CD14-positive monocyte (primary cell): ENCODE measurements around the gene GNG13. TPM values are rescaled to one million over a fixed set of nuclear protein-coding genes. Genes with fewer than 3 reads are reported as not detected.

Experiments used
- DNase-seq, 3 donors: peaks; one replicate each; pipeline ENCODE4 v3.0.0-alpha.2; 2011 to 2022
- H2AFZ ChIP-seq: 2 replicates; pipeline ENCODE4 v1.6.0; 2012; ENCODE audit warnings: mild to moderate bottlenecking, low read depth, low read length, inconsistent platforms; ENCODE audit not compliant: insufficient read depth, poor library complexity, severe bottlenecking
- H3K27ac ChIP-seq, 2 donors: 1 replicate in 1 of 2; 2 replicates in 1 of 2; pipeline ENCODE4 v1.5.1; 2012 to 2013; ENCODE audit warnings: low read length in 2 of 2, control low read depth in 1 of 2, inconsistent platforms in 1 of 2, low read depth in 1 of 2, mild to moderate bottlenecking in 1 of 2
- H3K27me3 ChIP-seq, 2 donors: one replicate each; pipeline versions ENCODE4 v1.6.0 to v1.6.1; 2011 to 2013; ENCODE audit warnings: low read length in 2 of 2; ENCODE audit not compliant: control insufficient read depth in 2 of 2, insufficient read depth in 2 of 2
- H3K36me3 ChIP-seq, 2 donors: replicated peaks in 1 of 2; 1 replicate in 1 of 2; 2 replicates in 1 of 2; pipeline versions ENCODE4 v1.5.1 to v1.6.1; 2012 to 2013; ENCODE audit warnings: low read length in 2 of 2, control low read depth in 1 of 2, inconsistent platforms in 1 of 2, mild to moderate bottlenecking in 1 of 2; ENCODE audit not compliant: insufficient read depth in 2 of 2, control insufficient read depth in 1 of 2
- H3K4me1 ChIP-seq, 2 donors: 1 replicate in 1 of 2; 2 replicates in 1 of 2; pipeline versions ENCODE4 v1.5.1 to v1.6.1; 2012 to 2013; ENCODE audit warnings: low read length in 2 of 2, control low read depth in 1 of 2, inconsistent platforms in 1 of 2, mild to moderate bottlenecking in 1 of 2, moderate library complexity in 1 of 2; ENCODE audit not compliant: insufficient read depth in 2 of 2, control insufficient read depth in 1 of 2
- H3K4me2 ChIP-seq: replicated peaks from 2 replicates; pipeline ENCODE3; 2012; ENCODE audit warnings: low read length, moderate library complexity, mild to moderate bottlenecking; ENCODE audit not compliant: poor library complexity, severe bottlenecking; ENCODE audit errors: extremely low read depth
- H3K4me3 ChIP-seq, 3 experiments: fragments of 200-600 bp in 1 of 3; sonication (generic) in 1 of 3; replicated peaks in 1 of 3; 1 replicate in 2 of 3; 2 replicates in 1 of 3; pipeline ENCODE4 v1.5.1; 2011 to 2013; ENCODE audit warnings: low read length in 3 of 3, mild to moderate bottlenecking in 3 of 3, control low read depth in 2 of 3, low read depth in 2 of 3, inconsistent platforms in 1 of 3, moderate library complexity in 1 of 3
- H3K79me2 ChIP-seq: 2 replicates; pipeline ENCODE4 v1.6.0; 2012; ENCODE audit warnings: mild to moderate bottlenecking, control low read depth, inconsistent platforms, low read length, moderate library complexity; ENCODE audit not compliant: insufficient read depth
- H3K9ac ChIP-seq: 2 replicates; pipeline ENCODE4 v1.6.0; 2017; ENCODE audit warnings: low read length, mild to moderate bottlenecking; ENCODE audit not compliant: insufficient read depth, poor library complexity, severe bottlenecking
- H3K9me3 ChIP-seq, 2 donors: replicated peaks in 1 of 2; 1 replicate in 1 of 2; 2 replicates in 1 of 2; pipeline versions ENCODE4 v1.5.1 to v1.6.1; 2012 to 2013; ENCODE audit warnings: low read length in 2 of 2, control low read depth in 1 of 2; ENCODE audit not compliant: control insufficient read depth in 1 of 2, insufficient read depth in 1 of 2
- H4K20me1 ChIP-seq: 2 replicates; pipeline ENCODE4 v1.6.0; 2012; ENCODE audit warnings: mild to moderate bottlenecking, low read length, control low read depth, moderate library complexity; ENCODE audit not compliant: insufficient read depth
- H3K27ac Mint-ChIP-seq, 7 donors: one replicate each; pipeline ENCODE4 v1.8.0; 2020; ENCODE audit warnings: mild to moderate bottlenecking in 7 of 7, mixed read lengths in 7 of 7, moderate library complexity in 6 of 7, inconsistent platforms in 2 of 7
- H3K27me3 Mint-ChIP-seq, 3 donors: one replicate each; pipeline ENCODE4 v1.8.0; 2021 to 2022; ENCODE audit warnings: low read depth in 3 of 3, mild to moderate bottlenecking in 3 of 3, mixed read lengths in 3 of 3, moderate library complexity in 3 of 3, inconsistent platforms in 1 of 3
- H3K36me3 Mint-ChIP-seq, 2 donors: one replicate each; pipeline ENCODE4 v1.8.0; 2020; ENCODE audit warnings: mixed read lengths in 2 of 2, inconsistent platforms in 1 of 2, mild to moderate bottlenecking in 1 of 2
- H3K4me1 Mint-ChIP-seq: one replicate; pipeline ENCODE4 v1.8.0; 2020; ENCODE audit warnings: mild to moderate bottlenecking, mixed read lengths
- H3K4me3 Mint-ChIP-seq, 2 donors: one replicate each; pipeline ENCODE4 v1.8.0; 2020; ENCODE audit warnings: mild to moderate bottlenecking in 2 of 2, mixed read lengths in 2 of 2, moderate library complexity in 1 of 2
- H3K9me3 Mint-ChIP-seq, 7 donors: one replicate each; pipeline ENCODE4 v1.8.0; 2020 to 2022; ENCODE audit warnings: mixed read lengths in 7 of 7, mild to moderate bottlenecking in 6 of 7, moderate library complexity in 6 of 7, inconsistent platforms in 2 of 7
- CTCF ChIP-seq: fragments of 200-600 bp; IDR thresholded peaks from one replicate; pipeline ENCODE4 v1.8.0; 2022; ENCODE audit warnings: antibody characterized with exemption, mild to moderate bottlenecking
- WGBS: methylation state at CpG from one replicate; pipeline ENCODE4 v1.1.5; 2013; ENCODE audit warnings: missing lambda C conversion rate; ENCODE audit not compliant: insufficient coverage; 5-methylcytosine and 5-hydroxymethylcytosine counted together
- intact Hi-C, 2 donors: fragments of 100-400 bp; cut with micrococcal nuclease; formaldehyde crosslinking; loops; one replicate each; pipeline versions ENCODE4 v1.15.0 to v1.15.1; 2023
- polyA plus RNA-seq, 3 donors: library from polyadenylated mRNA; depleted of rRNA in 1 of 3; unstranded in 2 of 3; stranded (reverse) in 1 of 3; fragments of 300-500 nt in 2 of 3; fragments of >200 nt in 1 of 3; fragmentation: Illumina TruSeq in 2 of 3; gene quantifications; 1 replicate in 2 of 3; 2 replicates in 1 of 3; pipeline ENCODE4 v1.2.3, GENCODE V29; 2012 to 2021

GNG13 gene
- polyA plus RNA-seq, 3 donors: not detected

GRCh38 chr16:784431-784830 lies 16.1 kb downstream of the GNG13 start:
- H3K27ac Mint-ChIP-seq: no peak overlapping the region

GRCh38 chr16:783404-784161 lies 17.0 kb downstream of the GNG13 start:
- Histone ChIP-seq H3K9me3 (no peaks in the 10 kb centered on the region), H4K20me1 (peaks cover 38% of the 10 kb centered on the region), H3K27me3 (no peaks in the 10 kb centered on the region), H3K4me2 (no peak overlapping the region), H3K36me3 (peaks cover 7 to 13% of the 10 kb centered on the region in 2 donors), H3K79me2 (peaks cover 15% of the 10 kb centered on the region), H3K27ac (no peak overlapping the region), H3K4me3 (no peak overlapping the region), H3K4me1 (peaks cover 13 to 20% of the 10 kb centered on the region in 2 donors), H2AFZ (no peak overlapping the region), H3K9ac (no peak overlapping the region)
- no peak for TF ChIP-seq CTCF
- H3K27ac Mint-ChIP-seq: no peak overlapping the region
- no peak overlapping the region for H3K4me3 Mint-ChIP-seq
- DNase-seq: no peak
- intact Hi-C loops: loop anchor here in 1 of 2 donors (2.0 kb wide), 1 partner anchor 73 kb away; no protein-coding TSS in a partner anchor
- WGBS: 73% methylated on average over 17 of the region's 17 CpGs
- H3K36me3 Mint-ChIP-seq: peaks cover 9 to 14% of the 10 kb centered on the region in 2 donors
- peaks cover 13% of the 10 kb centered on the region for H3K4me1 Mint-ChIP-seq
- H3K9me3 Mint-ChIP-seq: peaks cover 0 to 3% (median 0%) of the 10 kb centered on the region in 7 donors
- peaks cover 0 to 9% (median 2%) of the 10 kb centered on the region in 3 donors for H3K27me3 Mint-ChIP-seq

More at GRCh38 chr16:784431-784830, 16.1 kb downstream of the GNG13 start:
- peaks cover 13% of the 10 kb centered on the region for H3K4me1 Mint-ChIP-seq
- intact Hi-C loops: loop anchor here in 1 of 2 donors (2.0 kb wide), 1 partner anchor 74 kb away; no protein-coding TSS in a partner anchor
- Histone ChIP-seq H3K79me2 (peaks cover 23% of the 10 kb centered on the region), H4K20me1 (peaks cover 38% of the 10 kb centered on the region), H2AFZ (no peak overlapping the region), H3K4me2 (no peak overlapping the region), H3K27ac (no peak overlapping the region), H3K4me3 (no peak overlapping the region), H3K9me3 (no peaks in the 10 kb centered on the region), H3K4me1 (peaks cover 20 to 29% of the 10 kb centered on the region in 2 donors), H3K36me3 (peaks cover 7 to 13% of the 10 kb centered on the region in 2 donors), H3K9ac (no peak overlapping the region), H3K27me3 (no peaks in the 10 kb centered on the region)
- 93% methylated on average over 18 of the region's 19 CpGs for WGBS
- no peak overlapping the region for H3K4me3 Mint-ChIP-seq
- peaks cover 0 to 9% (median 2%) of the 10 kb centered on the region in 3 donors for H3K27me3 Mint-ChIP-seq
- TF ChIP-seq CTCF: no peak
- peaks cover 9 to 14% of the 10 kb centered on the region in 2 donors for H3K36me3 Mint-ChIP-seq
- H3K9me3 Mint-ChIP-seq: peaks cover 0 to 3% (median 0%) of the 10 kb centered on the region in 7 donors
- no peak for DNase-seq
